GM19351 (cell line): ENCODE results near the gene ADARB1.

Experiments used
- ATAC-seq: cut with Tn5 transposase; IDR thresholded peaks from one replicate; pipeline ENCODE4 v1.9.1; 2021; ENCODE audit warnings: mild to moderate bottlenecking, moderate library complexity; ENCODE audit not compliant: unreplicated experiment

The ADARB1 gene

DNA sequence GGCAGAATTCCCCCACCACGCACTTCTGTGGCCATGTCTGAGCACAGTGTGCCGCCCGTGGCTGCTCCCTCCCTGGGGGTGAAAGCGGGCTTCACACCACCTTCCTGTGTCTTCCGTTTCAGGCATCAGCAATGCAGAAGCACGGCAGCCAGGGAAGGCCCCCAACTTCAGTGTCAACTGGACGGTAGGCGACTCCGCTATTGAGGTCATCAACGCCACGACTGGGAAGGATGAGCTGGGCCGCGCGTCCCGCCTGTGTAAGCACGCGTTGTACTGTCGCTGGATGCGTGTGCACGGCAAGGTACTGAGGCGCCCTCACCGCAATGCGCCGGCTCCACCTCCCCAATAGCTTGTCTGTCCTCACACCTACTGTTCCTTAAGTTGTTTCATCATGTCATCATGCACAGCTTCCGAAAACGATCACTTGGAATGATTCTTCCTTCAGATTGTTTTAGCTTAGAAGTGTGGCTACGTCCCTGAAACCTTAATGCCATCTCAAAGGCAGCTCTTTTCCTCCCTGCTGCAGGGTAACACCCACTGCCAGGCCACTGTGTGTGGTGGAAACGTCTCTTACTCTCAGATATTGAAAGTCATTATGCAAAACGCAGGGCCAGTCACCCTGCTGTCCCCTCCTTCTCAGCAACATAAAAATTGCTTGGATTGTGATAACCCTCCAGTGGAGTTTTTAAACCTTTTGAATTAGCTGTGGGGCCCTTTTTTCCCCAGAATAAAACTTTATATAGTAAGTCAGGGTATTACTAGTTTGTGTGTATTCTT, 146.5 kb downstream of the ADARB1 start:
- ATAC-seq = no peak

DNA sequence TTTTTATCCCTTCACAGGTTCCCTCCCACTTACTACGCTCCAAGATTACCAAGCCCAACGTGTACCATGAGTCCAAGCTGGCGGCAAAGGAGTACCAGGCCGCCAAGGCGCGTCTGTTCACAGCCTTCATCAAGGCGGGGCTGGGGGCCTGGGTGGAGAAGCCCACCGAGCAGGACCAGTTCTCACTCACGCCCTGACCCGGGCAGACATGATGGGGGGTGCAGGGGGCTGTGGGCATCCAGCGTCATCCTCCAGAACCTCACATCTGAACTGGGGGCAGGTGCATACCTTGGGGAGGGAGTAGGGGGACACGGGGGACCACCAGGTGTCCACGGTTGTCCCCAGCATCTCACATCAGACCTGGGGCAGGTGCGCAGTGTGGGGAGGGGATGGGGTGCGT, 147.6 kb downstream of the ADARB1 start:
- ATAC-seq = no peak

DNA sequence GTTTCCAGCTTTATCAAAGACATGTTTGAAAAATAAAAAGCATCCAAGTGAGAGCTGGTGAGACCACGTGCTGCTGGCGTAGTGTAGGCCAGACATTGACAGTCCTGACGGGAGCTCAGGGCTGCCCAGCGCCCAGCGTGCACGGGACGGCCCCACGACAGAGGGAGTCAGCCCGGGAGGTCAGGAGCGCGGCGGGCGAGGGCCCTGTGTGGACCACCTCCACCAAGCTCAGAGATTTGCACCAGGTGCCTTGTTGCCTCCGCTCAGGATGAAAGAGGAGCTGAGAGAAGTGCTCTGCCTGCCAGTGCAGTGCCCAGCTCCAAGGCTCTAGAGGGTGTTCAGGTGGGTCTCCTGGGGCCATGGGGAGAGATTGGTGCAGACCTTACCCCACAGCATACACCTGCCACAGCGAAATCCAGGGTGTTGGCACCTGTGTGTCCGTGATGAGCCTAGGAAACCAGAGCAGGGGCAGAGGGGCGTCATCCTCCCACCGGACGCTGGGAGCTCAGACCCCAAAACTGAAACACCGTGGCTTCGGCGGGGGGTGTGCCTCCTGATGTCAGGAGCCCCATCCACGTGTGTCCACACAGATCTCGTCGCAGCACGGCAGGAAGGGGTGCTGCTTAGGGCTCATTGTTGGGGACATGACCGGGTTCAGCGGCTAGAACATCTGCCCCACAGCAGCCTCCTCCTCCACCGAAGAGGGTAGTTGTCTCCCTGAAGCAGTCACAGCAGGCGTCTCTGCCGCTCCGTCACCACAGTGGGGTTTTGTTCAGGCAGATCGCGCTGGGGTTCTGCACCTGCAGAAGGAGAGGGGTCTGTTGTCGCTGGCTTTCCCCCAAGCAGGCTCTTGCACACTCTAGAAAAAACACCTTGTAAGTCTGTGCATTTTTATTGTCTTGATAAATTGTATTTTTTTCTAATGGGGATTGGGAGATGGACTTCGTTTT, 149.1 kb downstream of the ADARB1 start:
- ATAC-seq = no peak

DNA sequence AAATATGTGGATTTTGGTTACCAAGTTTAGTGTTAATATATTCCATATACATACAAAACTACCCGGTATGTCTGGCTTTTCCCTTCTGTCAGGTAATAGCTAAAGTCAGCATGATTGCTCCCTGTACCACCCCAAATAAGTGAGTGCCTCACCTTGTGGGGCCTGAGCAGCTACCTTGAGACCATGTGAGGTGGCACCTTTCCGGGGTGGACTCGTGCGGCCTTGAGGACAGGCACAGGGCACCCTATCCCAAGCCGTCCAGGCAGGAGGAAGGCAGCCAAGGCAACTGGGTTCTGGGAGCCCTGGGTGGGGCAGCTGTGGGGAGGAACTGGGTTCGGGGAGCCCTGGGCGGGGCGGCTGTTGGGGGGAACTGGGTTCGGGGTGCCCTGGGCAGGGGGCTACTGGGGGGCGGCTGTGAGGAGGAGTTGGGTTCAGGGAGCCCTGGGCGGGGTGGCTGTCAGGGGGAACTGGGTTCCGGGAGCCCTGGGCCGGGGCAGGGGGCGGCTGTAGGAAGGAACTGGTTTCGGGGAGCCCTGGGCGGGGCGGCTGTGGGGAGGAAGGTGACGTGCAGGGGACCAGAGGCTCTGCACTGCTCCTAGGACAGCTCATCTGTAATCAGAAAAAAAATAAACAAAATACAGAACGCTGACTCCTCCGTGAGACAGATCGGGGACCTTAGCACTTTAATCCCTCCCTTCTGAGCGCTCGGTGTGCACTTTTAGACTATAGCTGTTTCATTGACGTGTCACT, 150.0 kb downstream of the ADARB1 start:
- no peak for ATAC-seq

DNA sequence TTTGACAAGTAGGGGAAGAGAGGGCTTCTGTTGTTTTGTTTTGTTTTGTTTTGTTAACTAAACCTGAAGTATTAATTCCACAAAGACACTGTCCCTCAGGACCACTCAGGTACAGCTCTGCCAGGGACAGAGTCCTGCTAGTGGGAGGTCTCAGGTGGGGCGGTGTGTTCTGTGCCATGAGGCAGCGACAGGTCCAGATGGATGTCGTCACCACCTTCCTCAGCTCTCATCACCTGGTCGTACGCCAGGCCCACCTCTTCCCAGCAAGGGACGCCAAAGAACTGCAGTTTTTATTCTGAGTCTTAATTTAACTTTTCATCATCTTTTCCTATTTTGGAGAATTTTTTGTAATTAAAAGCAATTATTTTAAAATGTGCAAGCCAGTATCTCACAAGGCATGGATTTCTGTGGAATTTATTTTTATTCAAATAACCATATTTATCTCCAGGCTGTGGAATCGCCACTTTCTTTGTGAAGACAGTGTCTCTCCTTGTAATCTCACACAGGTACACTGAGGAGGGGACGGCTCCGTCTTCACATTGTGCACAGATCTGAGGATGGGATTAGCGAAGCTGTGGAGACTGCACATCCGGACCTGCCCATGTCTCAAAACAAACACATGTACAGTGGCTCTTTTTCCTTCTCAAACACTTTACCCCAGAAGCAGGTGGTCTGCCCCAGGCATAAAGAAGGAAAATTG, 150.8 kb downstream of the ADARB1 start:
- no peak for ATAC-seq

DNA sequence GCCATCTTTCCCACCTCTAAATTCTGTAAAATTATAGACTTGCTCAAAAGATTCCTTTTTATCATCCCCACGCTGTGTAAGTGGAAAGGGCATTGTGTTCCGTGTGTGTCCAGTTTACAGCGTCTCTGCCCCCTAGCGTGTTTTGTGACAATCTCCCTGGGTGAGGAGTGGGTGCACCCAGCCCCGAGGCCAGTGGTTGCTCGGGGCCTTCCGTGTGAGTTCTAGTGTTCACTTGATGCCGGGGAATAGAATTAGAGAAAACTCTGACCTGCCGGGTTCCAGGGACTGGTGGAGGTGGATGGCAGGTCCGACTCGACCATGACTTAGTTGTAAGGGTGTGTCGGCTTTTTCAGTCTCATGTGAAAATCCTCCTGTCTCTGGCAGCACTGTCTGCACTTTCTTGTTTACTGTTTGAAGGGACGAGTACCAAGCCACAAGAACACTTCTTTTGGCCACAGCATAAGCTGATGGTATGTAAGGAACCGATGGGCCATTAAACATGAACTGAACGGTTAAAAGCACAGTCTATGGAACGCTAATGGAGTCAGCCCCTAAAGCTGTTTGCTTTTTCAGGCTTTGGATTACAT, 151.5 kb downstream of the ADARB1 start:
- no peak for ATAC-seq

DNA sequence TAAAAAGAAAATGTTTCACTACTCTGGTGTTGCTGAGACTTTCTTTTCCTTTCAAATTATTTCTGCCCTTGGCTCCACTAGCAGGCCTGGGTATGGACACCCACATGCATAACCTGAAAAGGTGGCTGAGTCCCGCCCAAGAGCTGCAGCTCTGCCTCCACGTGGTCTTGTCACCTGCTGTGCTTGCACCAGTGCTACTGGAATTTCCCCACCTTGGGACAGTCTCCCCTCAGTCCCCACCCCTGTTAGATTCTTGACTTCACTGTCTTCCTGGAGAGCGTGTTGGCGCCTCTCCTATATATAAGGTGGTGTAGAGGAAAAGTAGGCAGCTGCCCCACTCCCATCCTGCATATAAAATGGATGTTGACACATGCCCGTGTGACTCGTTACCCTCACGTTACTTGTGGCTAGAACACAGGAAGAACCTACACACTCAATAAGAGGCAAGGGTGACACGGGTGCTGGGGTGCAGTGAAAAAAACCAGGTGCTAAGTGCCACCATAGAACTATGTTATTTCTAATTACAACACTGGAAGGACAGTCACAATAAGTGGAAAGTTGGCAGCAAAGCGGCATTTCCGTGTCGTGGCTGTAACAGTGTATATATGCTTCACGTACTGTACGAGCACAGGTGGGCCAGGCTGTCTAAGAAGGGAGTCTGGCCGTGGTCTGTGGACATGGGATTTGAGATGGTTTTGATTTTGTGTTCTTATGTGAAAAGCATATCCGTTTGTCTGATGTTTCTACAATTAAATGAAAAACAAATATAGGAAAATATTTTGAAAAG, 152.4 kb downstream of the ADARB1 start:
- ATAC-seq = no peak

- no peak for ATAC-seq
Observed at GRCh38 chr21:45227735-45228134, 153.4 kb downstream of the ADARB1 start.

- no peak for ATAC-seq
Observed at GRCh38 chr21:45228171-45228641, 153.8 kb downstream of the ADARB1 start.

- no peak for ATAC-seq
Observed at GRCh38 chr21:45228656-45229240, 154.4 kb downstream of the ADARB1 start.

GRCh38 chr21:45231705-45232104, 157.3 kb downstream of the ADARB1 start:
- no peak for ATAC-seq

GRCh38 chr21:45234127-45234526, 159.7 kb downstream of the ADARB1 start:
- ATAC-seq = no peak

DNA sequence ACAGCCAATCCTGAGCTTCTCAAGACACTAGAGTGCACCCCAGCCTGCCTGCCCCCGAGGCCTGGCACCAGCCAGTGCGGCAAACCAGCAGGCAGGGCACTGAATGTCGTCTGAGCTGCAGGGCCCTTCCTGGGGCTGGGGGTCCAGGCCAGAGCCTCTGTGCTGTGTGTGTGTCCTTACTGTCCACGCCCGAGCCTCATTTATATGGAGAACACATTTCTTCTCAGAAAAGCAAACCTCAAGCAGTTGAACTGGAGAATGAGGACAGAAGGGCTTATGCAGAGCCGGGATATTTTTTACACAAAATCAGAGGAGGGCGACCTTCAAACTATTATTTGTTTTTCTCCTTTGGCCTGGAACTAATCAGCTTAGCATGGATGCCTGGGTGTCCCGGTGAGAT, 160.6 kb downstream of the ADARB1 start:
- ATAC-seq = no peak

GRCh38 chr21:45235488-45235887, 161.1 kb downstream of the ADARB1 start:
- no peak for ATAC-seq

- ATAC-seq = no peak
Observed at GRCh38 chr21:45236481-45236880, 162.1 kb downstream of the ADARB1 start.

DNA sequence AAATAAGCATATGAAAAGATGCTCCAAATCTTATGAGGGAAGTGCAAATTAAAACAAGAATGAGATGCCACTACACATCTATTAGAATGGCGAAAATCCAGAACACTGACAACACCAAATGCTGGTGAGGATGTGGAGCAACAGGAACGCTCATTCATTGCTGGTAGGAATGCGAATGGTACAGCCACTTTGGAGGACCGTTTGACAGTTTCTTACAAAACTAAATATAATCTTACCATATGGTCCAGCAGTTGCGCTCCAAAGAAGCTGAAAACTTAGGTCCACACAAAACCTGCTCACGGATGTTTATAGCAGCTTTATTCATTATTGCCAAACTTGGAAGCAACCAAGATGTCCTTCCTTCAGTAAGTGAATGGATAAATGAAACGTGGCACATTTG, 163.0 kb downstream of the ADARB1 start:
- ATAC-seq = no peak

DNA sequence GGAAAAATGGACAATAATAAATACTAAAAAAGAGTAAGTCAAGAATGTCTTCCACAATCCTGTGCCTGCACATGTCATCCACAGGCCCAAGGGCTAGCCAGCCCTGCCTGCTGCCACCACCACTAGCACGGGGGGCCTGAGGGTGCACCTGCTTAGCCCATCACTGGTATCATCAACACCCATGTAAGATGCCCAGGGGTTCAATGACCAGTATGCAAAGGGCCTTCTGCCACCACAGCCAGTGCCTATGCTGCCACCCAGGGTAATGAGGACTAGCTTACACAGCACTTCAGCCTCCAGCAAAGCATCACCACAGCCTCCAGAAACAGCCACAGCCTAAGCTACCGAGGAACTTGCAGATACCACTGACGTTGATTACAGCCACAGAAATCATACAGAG, 167.0 kb downstream of the ADARB1 start:
- ATAC-seq = no peak

DNA sequence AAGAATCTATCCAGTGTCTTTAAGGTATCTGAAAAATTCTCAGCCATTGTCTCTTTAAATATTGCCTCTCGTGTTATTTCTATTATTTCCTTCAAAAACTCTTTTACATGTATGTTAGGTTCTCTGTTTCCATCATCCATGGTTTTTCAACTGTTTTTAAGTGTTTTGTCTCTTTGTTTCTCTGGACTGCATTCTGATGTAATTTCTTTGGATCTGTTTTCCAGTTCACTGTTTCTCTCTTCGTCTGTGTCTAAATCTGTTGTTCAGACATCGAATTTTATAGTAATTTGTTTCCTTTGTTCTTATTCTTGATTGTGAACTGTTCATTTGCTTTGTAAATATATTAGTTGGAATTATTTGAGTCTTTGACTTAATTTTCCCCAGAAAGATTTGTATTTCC, 169.2 kb downstream of the ADARB1 start:
- no peak for ATAC-seq

GRCh38 chr21:45244799-45245340, 170.5 kb downstream of the ADARB1 start:
- no peak for ATAC-seq
